Measurements from ENCODE around the gene SMOC1.

DNA sequence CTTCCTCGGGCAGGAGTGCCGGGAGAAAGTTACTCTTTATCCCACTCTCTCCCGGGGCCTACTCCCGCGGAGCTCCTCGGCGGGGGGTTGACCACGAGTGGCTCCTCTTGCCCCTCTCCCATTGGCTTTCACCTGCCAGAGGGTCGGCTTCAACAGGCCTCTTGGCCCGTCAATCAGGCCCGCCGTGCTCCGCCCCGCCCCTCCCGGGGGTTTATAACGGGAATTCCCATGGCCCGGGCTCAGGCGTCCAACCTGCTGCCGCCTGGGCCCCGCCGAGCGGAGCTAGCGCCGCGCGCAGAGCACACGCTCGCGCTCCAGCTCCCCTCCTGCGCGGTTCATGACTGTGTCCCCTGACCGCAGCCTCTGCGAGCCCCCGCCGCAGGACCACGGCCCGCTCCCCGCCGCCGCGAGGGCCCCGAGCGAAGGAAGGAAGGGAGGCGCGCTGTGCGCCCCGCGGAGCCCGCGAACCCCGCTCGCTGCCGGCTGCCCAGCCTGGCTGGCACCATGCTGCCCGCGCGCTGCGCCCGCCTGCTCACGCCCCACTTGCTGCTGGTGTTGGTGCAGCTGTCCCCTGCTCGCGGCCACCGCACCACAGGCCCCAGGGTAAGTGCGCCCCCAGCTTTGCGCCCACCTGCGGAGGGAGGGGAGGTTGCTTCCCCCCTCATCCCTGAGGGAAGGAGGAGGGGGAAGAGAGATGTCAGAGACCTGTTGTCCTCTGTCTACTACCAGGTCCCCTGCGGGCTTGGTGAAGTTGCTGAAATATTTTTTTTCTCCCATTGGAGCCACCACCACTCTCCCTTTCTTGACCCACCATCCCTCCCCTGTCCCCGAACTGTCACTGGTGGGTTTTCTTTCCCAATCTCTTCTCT, at the start of gene SMOC1:
- TF ChIP-seq HCFC1 (IDR thresholded peaks at IDR 0.05; ENCODE audit: low read depth, low read length): no peak
- no peak for TF ChIP-seq ZBTB8A (IDR thresholded peaks at IDR 0.05; ENCODE audit: partially characterized antibody)
- no peak for TF ChIP-seq RCOR1 (IDR thresholded peaks at IDR 0.05; ENCODE audit: borderline replicate concordance in 1 of 2, low read depth in 2 of 2, low read length in 2 of 2)
- TF ChIP-seq MTA3 (IDR thresholded peaks at IDR 0.05; ENCODE audit: borderline replicate concordance): no peak
- TF ChIP-seq TCF7 (IDR thresholded peaks at IDR 0.05; ENCODE audit: borderline replicate concordance): no peak
- TF ChIP-seq, protein P1, sequence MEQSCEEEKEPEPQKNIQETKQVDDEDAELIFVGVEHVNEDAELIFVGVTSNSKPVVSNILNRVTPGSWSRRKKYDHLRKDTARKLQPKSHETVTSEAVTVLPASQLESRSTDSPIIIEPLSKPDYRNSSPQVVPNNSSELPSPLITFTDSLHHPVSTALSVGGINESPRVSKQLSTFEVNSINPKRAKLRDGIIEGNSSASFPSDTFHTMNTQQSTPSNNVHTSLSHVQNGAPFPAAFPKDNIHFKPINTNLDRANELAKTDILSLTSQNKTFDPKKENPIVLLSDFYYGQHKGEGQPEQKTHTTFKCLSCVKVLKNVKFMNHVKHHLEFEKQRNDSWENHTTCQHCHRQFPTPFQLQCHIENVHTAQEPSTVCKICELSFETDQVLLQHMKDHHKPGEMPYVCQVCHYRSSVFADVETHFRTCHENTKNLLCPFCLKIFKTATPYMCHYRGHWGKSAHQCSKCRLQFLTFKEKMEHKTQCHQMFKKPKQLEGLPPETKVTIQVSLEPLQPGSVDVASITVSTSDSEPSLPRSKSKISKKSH (CRISPR knock-in tag; IDR thresholded peaks at IDR 0.05): no peak
- TF ChIP-seq, protein P2, sequence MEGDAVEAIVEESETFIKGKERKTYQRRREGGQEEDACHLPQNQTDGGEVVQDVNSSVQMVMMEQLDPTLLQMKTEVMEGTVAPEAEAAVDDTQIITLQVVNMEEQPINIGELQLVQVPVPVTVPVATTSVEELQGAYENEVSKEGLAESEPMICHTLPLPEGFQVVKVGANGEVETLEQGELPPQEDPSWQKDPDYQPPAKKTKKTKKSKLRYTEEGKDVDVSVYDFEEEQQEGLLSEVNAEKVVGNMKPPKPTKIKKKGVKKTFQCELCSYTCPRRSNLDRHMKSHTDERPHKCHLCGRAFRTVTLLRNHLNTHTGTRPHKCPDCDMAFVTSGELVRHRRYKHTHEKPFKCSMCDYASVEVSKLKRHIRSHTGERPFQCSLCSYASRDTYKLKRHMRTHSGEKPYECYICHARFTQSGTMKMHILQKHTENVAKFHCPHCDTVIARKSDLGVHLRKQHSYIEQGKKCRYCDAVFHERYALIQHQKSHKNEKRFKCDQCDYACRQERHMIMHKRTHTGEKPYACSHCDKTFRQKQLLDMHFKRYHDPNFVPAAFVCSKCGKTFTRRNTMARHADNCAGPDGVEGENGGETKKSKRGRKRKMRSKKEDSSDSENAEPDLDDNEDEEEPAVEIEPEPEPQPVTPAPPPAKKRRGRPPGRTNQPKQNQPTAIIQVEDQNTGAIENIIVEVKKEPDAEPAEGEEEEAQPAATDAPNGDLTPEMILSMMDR (IDR thresholded peaks at IDR 0.05 in 2 of 3, conservative IDR thresholded peaks at IDR 0.05 in 1 of 3; ENCODE audit: insufficient read depth in 2 of 3, low read depth in 1 of 3, low read length in 3 of 3): no peak
- TF ChIP-seq CREB1 (IDR thresholded peaks at IDR 0.05): no peak
- no peak for TF ChIP-seq CREB1 (CRISPR knock-in tag; IDR thresholded peaks at IDR 0.05)
- no peak for TF ChIP-seq GATAD2B (IDR thresholded peaks at IDR 0.05; ENCODE audit: borderline replicate concordance)
- TF ChIP-seq MTA2 (IDR thresholded peaks at IDR 0.05; ENCODE audit: low read depth): no peak
- no peak for TF ChIP-seq NFE2 (IDR thresholded peaks at IDR 0.05; ENCODE audit: low read depth)
